GM12874 (cell line): ENCODE data around the gene CRAT.

ENCODE experiments used
- TF ChIP-seq, protein P1 (sequence below): IDR thresholded peaks from 2 replicates; pipeline ENCODE4 v1.5.1; 2011; ENCODE audit warnings: low read depth, mild to moderate bottlenecking, control low read depth, low read length, moderate library complexity; ENCODE audit not compliant: insufficient read depth

The CRAT gene

DNA sequence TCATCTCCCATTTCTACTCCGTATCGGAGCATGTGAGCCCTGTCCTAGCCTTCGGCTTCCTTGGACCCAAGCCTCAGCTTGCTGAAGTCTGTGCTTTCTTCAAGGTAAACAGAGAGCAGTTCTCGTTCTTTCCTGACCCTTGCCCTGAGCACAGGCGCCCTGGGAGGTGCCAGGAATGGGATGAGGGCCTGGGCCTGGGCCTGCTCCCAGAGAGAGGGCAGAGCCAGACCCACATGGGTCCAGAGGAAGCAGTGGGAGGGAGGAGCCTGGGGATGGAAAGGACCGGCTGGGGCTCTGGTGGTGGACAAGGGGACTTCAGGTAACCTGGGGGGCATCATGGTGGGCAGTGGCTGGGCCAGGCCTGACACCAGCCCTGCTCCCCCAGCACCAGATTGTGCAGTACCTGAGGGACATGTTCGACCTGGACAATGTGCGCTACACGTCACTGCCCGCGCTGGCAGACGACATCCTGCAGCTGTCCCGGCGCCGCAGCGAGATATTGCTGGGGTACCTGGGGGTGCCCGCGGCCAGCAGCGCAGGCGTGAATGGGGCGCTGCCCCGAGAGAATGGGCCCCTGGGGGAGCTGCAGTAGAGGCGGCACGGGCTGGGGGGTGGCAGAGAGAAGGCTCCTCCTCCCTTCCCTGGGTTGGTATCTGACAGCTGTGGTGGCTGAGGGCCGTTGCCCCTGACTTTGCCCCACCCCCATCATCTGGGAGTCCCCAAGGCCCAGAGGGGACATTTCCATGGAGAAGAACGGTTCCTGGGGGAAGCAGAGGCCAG lies 40.5 kb downstream of the CRAT start:
- TF ChIP-seq, protein P1, sequence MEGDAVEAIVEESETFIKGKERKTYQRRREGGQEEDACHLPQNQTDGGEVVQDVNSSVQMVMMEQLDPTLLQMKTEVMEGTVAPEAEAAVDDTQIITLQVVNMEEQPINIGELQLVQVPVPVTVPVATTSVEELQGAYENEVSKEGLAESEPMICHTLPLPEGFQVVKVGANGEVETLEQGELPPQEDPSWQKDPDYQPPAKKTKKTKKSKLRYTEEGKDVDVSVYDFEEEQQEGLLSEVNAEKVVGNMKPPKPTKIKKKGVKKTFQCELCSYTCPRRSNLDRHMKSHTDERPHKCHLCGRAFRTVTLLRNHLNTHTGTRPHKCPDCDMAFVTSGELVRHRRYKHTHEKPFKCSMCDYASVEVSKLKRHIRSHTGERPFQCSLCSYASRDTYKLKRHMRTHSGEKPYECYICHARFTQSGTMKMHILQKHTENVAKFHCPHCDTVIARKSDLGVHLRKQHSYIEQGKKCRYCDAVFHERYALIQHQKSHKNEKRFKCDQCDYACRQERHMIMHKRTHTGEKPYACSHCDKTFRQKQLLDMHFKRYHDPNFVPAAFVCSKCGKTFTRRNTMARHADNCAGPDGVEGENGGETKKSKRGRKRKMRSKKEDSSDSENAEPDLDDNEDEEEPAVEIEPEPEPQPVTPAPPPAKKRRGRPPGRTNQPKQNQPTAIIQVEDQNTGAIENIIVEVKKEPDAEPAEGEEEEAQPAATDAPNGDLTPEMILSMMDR = no peak

DNA sequence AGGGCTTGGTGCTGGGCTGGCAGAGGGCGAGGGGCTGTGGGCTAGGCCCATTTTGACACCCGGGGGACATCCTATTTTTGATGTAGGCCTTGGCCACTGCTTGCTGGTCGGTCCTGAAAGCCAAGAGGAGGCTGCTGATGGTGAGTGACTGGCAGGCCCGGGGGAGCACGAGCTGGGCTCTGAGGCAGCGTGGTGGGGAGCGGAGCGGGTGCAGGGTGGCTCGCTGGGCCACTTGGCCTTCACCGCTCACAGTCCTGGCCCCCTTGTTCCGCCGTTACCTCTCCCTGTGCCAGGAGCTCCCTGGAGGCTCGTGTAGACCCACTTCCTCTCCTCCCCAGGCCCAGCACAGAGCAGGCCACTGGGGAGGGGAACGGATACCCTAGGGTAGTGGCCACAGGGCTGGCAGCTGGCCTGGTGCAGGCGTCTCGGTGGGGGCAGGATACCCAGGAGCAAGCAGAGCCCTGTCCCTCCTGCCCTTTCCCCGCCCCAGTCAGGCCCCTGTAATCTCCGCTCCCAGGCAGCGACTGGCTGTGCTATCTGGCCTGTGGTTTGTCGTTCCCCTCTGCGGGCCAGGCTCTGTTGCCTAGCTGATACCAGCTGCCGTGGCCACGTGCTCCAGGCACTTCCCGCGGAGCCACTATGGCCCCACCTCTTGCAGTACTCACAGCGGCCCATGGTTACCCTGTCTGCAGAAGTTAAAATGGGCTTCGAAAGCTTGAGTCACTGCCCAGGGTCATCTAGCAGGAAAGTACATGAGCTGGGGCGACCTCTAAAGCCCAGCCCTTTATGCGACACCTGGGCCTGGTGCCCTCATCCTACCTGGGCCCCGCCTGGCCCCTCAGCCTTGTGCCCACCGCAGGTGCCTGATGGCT lies 41.4 kb downstream of the CRAT start:
- TF ChIP-seq, protein P1 = no peak

DNA sequence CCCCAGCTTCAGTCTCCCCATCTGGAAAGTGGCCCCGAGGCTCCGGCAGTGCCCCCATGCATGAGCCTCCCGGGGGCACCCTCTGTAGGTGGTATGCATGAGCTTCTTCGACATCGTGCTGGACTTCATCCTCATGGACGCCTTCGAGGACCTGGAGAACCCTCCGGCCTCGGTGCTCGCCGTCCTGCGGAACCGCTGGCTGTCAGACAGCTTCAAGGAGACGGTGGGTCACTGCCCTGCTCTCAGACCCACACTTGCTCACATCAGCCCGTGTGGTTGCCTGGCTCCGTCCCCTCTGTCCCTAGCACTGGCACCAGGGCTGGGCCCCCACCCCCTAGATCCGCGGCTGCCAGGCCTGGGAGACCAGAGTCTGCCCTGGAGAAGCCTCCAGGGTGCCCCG lies 42.5 kb downstream of the CRAT start:
- TF ChIP-seq, protein P1 = no peak

DNA sequence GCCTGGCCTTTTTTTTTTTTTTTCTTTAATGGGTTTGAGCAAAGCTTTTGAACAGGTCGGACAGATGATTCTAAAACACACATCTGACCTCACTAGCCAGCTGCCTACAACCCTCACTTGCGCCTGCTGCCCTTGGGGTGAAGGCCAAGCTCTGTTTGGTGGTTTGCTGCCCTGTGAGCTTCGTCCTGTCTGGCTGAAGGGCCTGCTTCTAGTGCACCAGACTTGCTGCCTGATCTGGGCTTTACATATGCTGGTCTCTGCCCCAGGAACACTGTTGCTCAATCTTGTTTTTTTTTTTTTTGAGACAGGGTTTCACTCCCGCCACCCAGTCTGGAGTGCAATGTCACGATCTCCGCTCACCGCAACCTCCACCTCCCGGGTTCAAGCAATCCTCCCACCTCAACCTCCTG lies 46.1 kb downstream of the CRAT start:
- TF ChIP-seq, protein P1 = no peak

DNA sequence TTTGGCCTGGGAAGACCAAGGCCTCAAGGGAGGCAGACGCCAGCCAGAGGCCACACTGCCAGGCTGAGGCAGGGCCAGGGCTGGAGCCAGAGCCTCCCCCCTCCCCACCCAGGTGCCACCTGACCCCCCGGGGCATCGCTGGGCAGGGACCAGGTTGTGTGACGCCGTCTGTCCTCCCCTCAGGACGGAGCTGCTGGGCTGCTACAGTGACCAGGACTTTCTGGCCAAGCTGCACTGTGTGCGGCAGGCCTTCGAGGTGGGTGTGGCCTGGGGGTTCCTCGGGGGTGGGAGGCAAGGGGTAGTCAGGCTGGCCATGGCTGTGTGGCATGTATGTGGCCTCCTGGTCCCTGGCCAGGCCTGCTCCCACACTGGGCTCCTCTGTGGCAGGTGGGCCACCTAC lies 47.5 kb downstream of the CRAT start:
- TF ChIP-seq, protein P1 = no peak

DNA sequence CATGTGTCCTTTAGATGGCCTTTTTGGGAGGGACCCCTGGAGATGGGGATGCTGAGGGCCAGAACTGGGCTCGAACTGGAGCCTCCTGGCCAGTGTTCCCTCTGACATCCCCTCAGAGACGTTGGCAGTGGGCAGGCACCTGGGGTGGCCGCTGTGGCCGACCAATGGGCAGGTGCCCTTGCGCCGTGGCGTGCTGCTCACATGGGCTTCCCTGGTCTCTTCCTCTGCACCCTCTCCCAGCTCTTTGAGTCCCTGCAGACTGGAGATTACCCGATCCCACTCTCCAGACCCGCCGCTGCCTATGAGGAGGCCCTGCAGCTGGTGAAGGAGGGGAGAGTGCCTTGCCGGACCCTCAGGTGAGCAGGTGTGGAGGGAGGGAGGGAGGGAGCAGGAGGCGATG lies 49.6 kb downstream of the CRAT start:
- TF ChIP-seq, protein P1 = no peak

DNA sequence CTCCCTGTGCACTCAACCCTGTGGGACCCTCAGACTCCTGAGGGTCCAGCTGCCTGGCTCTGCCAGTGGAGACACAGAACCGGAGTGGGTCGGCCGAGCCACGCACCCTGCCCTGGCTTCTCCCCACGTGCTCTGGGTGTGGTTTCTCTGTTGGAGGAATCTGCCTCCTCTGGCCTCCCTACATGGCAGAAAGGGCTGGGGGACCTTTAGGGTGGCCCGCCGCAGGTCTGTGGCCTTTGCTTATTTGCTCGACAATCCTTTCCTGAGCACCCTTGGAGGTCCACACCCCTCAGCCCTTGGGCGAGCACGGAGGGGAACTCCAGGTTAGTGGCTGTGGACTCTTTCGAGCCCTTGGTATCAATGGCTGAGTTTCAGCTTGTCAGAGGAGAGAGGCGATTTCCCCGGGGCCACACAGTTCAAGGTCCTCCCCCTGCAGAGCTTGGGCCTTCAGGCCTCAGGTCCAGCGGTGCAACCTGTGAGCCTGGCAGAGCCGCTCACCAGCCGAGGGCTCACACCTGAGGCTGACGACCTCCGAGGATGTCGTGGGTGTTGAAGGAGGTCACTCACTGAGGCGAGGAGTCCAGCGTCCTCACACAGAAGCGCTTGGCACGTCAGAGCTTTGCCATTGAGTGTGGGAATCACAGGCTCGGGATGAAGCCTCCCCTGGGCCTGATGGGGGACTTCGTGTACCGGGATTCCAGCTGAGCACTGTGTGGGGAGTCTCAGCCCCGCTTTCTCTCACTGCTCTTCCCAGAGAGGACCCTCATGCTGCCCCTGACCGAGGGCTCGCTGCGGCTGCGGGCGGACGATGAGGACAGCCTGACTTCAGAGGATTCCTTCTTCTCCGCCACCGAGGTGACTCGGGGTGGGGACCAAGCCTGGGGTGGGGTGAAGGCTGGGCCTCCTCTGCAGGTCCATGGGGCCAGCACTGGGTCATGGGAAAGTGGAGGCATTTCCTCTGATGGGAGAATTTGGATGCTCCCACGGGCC lies 50.5 kb downstream of the CRAT start:
- TF ChIP-seq, protein P1 = no peak
